ENCODE results near the gene ZNF575. TPM values are rescaled to one million over a fixed set of nuclear protein-coding genes. Genes with fewer than 3 reads are reported as not detected.

The ZNF575 gene
- total RNA-seq (2014; rRNA removed; shearing (Covaris generic)) (0.10 TPM in 1 of 2 replicates, not detected in the other), polyA plus RNA-seq (2016; fragmentation: Nextera tagmentation; extraction: Ambion mirVana) (0.42 and 0.65 TPM in 2 replicates)
- long read RNA-seq, partial matches to known transcripts, result 0 of 1 reads
- long read RNA-seq, other reads (novel, unspliced or antisense), result 1 of 1 reads

- DNase-seq (ENCODE audit: low spot score) (peak; percentile 97), ATAC-seq (peak; percentile 69)
- Histone ChIP-seq H2AFZ (peak within 1 kb of the TSS; percentile 78), H3K9me2 (ENCODE audit: insufficient read depth) (no peaks in the 10 kb centered on the region), H3K79me2 (replicated peaks; ENCODE audit: insufficient read depth) (no peaks in the 10 kb centered on the region), H3K27ac (ENCODE audit: low read depth) (peak within 1 kb of the TSS; percentile 78), H3F3A (replicated peaks; ENCODE audit: low read depth) (peaks cover 12% of the 10 kb centered on the region), H3K4me2 (peak within 1 kb of the TSS; percentile 87), H3K36me3 (ENCODE audit: insufficient read depth) (0 out of 2 replicates have a peak, but pooled peaks cover 3% of the 10 kb centered on the region), H3K4me3 (peak within 1 kb of the TSS; percentile 57), H3K4me1 (ENCODE audit: insufficient read depth) (peaks cover 6% of the 10 kb centered on the region; the same call in 1 of the 2 replicates), H3K27me3 (ENCODE audit: insufficient read depth) (peaks cover 15% of the 10 kb centered on the region), H4K20me1 (replicated peaks; ENCODE audit: insufficient read depth) (no peaks in the 10 kb centered on the region; the same call in none of the 2 replicates)
- Mint-ChIP-seq H3K27ac (peak within 1 kb of the TSS; percentile 96), H3K9me3 (no peaks in the 10 kb centered on the region), H3K4me3 (peak within 1 kb of the TSS; percentile 83), H3K27me3 (ENCODE audit: insufficient read depth, low read depth, poor library complexity) (peaks cover 4% of the 10 kb centered on the region), H3K4me1 (peaks cover 10% of the 10 kb centered on the region), H3K36me3 (ENCODE audit: low read depth) (peaks cover 11% of the 10 kb centered on the region)
- no peak for TF ChIP-seq STAT1 (IDR thresholded peaks at IDR 0.05; ENCODE audit: unreplicated experiment)
- peak; percentile 67; the same call in 1 of the 2 replicates for TF ChIP-seq POLR2AphosphoS5 (IDR thresholded peaks at IDR 0.05; ENCODE audit: low read depth)
- TF ChIP-seq ZNF462 (CRISPR knock-in tag; IDR thresholded peaks at IDR 0.05), result no peak
- no peak for TF ChIP-seq EZH2 (IDR thresholded peaks at IDR 0.05; ENCODE audit: low read depth, unreplicated experiment)
- TF ChIP-seq EZH2phosphoT487 (IDR thresholded peaks at IDR 0.05; ENCODE audit: unreplicated experiment), result no peak
- no peak for TF ChIP-seq NANOG (IDR thresholded peaks at IDR 0.05; ENCODE audit: borderline replicate concordance)
- 0 out of 4 replicates have a peak, but pooled peaks of 1 of the 2 experiments have one; percentile 3 for TF ChIP-seq CTCF (conservative IDR thresholded peaks at IDR 0.05; ENCODE audit: low read depth in 2 of 2)
- no peak for TF ChIP-seq ZNF114 (CRISPR knock-in tag; IDR thresholded peaks at IDR 0.05)
- no peak for TF ChIP-seq CREB1 (CRISPR knock-in tag; IDR thresholded peaks at IDR 0.05; ENCODE audit: low read depth)
- TF ChIP-seq REST (IDR thresholded peaks at IDR 0.05; ENCODE audit: unreplicated experiment), result no peak
- TF ChIP-seq ETS1 (IDR thresholded peaks at IDR 0.05), result no peak
- TF ChIP-seq JUNB (IDR thresholded peaks at IDR 0.05; ENCODE audit: unreplicated experiment), result no peak
- TF ChIP-seq ZNF331 (CRISPR knock-in tag; IDR thresholded peaks at IDR 0.05; ENCODE audit: low read depth), result no peak
Measured at GRCh38 chr19:43532962-43533545, at the start of gene ZNF575. ZNF575 (plus strand) TSS chr19:43533188; CDS start chr19:43534423, 1,235 bp downstream.

Data from GM23338 (cell line).